ENCODE data around the gene TCF12. TPM values are rescaled to one million over a fixed set of nuclear protein-coding genes. Genes with fewer than 3 reads are reported as not detected.

TCF12 gene
- total RNA-seq, 1 experiment from 2014 or later, result 102 TPM

DNA sequence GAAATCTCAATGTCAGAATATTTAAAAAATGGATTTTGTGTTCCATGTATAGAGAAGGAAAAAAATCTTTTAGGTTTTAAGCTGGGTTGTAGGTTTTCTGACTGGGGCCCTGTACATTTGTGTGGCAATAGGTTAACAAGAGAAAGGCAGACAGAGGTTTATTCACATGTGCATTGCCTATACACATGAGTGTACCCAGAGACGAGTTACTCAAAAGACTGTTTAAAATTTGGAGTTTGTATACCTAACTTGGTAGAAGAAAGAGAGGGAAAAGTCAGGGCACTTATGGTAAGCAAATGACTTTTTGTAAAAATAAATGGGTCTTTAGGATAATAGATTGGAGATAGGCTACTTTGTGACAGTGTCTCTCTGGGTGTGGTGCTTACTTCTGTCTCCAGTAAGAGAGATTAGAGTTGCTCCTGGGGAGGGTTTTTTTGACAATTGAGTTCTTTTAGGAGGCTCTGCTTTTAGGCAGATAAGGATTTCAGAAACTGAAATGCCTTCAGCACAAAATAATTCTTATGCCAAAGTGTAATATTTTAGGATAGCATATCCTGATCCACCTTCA is 225.2 kb downstream of the TCF12 start:
- no peaks in the 10 kb centered on the region for H3K4me1 ChIP-seq (ENCODE audit: control insufficient read depth, insufficient read depth, low read length)
- no peak overlapping the region for H3K4me3 ChIP-seq (ENCODE audit: low read depth in 2 of 2, low read length in 2 of 2)
- BruUV-seq (replicated peaks), result no TSS peak
- no peaks in the 10 kb centered on the region for H3K27me3 ChIP-seq (ENCODE audit: control insufficient read depth, insufficient read depth, low read length)
- in situ Hi-C loops (cut with HindIII; ENCODE audit: low pct_unique_long_range_greater_than_20kb, low sequenced_read_pairs), result no loop called here
- ATAC-seq (no peak), DNase-seq (ENCODE audit: low read depth, low spot score) (no peak)
- TF ChIP-seq, protein P1, sequence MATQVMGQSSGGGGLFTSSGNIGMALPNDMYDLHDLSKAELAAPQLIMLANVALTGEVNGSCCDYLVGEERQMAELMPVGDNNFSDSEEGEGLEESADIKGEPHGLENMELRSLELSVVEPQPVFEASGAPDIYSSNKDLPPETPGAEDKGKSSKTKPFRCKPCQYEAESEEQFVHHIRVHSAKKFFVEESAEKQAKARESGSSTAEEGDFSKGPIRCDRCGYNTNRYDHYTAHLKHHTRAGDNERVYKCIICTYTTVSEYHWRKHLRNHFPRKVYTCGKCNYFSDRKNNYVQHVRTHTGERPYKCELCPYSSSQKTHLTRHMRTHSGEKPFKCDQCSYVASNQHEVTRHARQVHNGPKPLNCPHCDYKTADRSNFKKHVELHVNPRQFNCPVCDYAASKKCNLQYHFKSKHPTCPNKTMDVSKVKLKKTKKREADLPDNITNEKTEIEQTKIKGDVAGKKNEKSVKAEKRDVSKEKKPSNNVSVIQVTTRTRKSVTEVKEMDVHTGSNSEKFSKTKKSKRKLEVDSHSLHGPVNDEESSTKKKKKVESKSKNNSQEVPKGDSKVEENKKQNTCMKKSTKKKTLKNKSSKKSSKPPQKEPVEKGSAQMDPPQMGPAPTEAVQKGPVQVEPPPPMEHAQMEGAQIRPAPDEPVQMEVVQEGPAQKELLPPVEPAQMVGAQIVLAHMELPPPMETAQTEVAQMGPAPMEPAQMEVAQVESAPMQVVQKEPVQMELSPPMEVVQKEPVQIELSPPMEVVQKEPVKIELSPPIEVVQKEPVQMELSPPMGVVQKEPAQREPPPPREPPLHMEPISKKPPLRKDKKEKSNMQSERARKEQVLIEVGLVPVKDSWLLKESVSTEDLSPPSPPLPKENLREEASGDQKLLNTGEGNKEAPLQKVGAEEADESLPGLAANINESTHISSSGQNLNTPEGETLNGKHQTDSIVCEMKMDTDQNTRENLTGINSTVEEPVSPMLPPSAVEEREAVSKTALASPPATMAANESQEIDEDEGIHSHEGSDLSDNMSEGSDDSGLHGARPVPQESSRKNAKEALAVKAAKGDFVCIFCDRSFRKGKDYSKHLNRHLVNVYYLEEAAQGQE (IDR thresholded peaks at IDR 0.05; ENCODE audit: insufficient read depth in 1 of 2, low read depth in 2 of 2, low read length in 1 of 2), result no peak
- TF ChIP-seq POLR2AphosphoS5 (IDR thresholded peaks at IDR 0.05; ENCODE audit: low read depth, low read length), result no peak
- no peak for TF ChIP-seq SIN3A (IDR thresholded peaks at IDR 0.05; ENCODE audit: borderline replicate concordance, insufficient read depth, low read depth, low read length)
- TF ChIP-seq CTCF (IDR thresholded peaks at IDR 0.05), result no peak
- TF ChIP-seq TCF7L2 (IDR thresholded peaks at IDR 0.05; ENCODE audit: low read depth, low read length), result no peak
- H3K36me3 ChIP-seq (ENCODE audit: control insufficient read depth, insufficient read depth, low read length), result no peaks in the 10 kb centered on the region
- H3K27ac ChIP-seq (ENCODE audit: low read length), result no peak overlapping the region
- H3K9me3 ChIP-seq (ENCODE audit: control insufficient read depth, insufficient read depth, low read depth, low read length), result no peaks in the 10 kb centered on the region
- POLR2A ChIA-PET, result no interaction called here
- intact Hi-C loops (cut with micrococcal nuclease; ENCODE audit: unreplicated experiment), result loop anchor here (10.0 kb wide), 1 partner anchor 151 kb away; no protein-coding TSS in a partner anchor
- CTCF ChIA-PET, result no interaction called here

- BruUV-seq (replicated peaks), result no TSS peak
- ATAC-seq (no peak), DNase-seq (ENCODE audit: low read depth, low spot score) (no peak)
- Histone ChIP-seq H3K27ac (ENCODE audit: low read length) (no peak overlapping the region), H3K27me3 (ENCODE audit: control insufficient read depth, insufficient read depth, low read length) (no peaks in the 10 kb centered on the region), H3K9me3 (ENCODE audit: control insufficient read depth, insufficient read depth, low read depth, low read length) (no peaks in the 10 kb centered on the region), H3K4me3 (ENCODE audit: low read depth in 2 of 2, low read length in 2 of 2) (no peak overlapping the region), H3K36me3 (ENCODE audit: control insufficient read depth, insufficient read depth, low read length) (no peaks in the 10 kb centered on the region), H3K4me1 (ENCODE audit: control insufficient read depth, insufficient read depth, low read length) (no peaks in the 10 kb centered on the region)
- POLR2A ChIA-PET, result no interaction called here
- TF ChIP-seq TCF7L2 (IDR thresholded peaks at IDR 0.05; ENCODE audit: low read depth, low read length) (no peak), CTCF (IDR thresholded peaks at IDR 0.05) (no peak), POLR2AphosphoS5 (IDR thresholded peaks at IDR 0.05; ENCODE audit: low read depth, low read length) (no peak), SIN3A (IDR thresholded peaks at IDR 0.05; ENCODE audit: borderline replicate concordance, insufficient read depth, low read depth, low read length) (no peak)
- TF ChIP-seq, protein P1 (IDR thresholded peaks at IDR 0.05; ENCODE audit: insufficient read depth in 1 of 2, low read depth in 2 of 2, low read length in 1 of 2), result no peak
- intact Hi-C loops (cut with micrococcal nuclease; ENCODE audit: unreplicated experiment) (loop anchor here (10.0 kb wide), 1 partner anchor 150 kb away; no protein-coding TSS in a partner anchor), in situ Hi-C loops (cut with HindIII; ENCODE audit: low pct_unique_long_range_greater_than_20kb, low sequenced_read_pairs) (no loop called here)
- CTCF ChIA-PET, result no interaction called here
Observed at GRCh38 chr15:57144448-57144847, 226.0 kb downstream of the TCF12 start.
